Left lung (tissue), 10 donors: ENCODE results near the gene FKBP3. TPM values are rescaled to one million over a fixed set of nuclear protein-coding genes. Genes with fewer than 3 reads are reported as not detected.

Source experiments
- ATAC-seq: fragments of 200-7000 bp; cut with Tn5 transposase; one replicate; pipeline ENCODE4 v1.9.1; 2020; ENCODE audit warnings: moderate library complexity
- DNase-seq, 4 donors: peaks; one replicate each; pipeline ENCODE4 v3.0.0-alpha.2; 2013 to 2020
- H3K27ac ChIP-seq, 2 donors: fragments of 200-600 bp; sonication (generic) in 1 of 2; one replicate each; pipeline versions ENCODE4 v1.5.0 to v1.8.0; 2020 to 2021
- H3K27me3 ChIP-seq, 2 donors: fragments of 200-600 bp; sonication (generic) in 1 of 2; one replicate each; pipeline versions ENCODE4 v1.5.0 to v1.8.0; 2020 to 2021
- H3K36me3 ChIP-seq, 2 donors: fragments of 200-600 bp; sonication (generic) in 1 of 2; one replicate each; pipeline versions ENCODE4 v1.5.0 to v1.8.0; 2020 to 2021
- H3K4me1 ChIP-seq, 2 donors: fragments of 200-600 bp; one replicate each; pipeline ENCODE4 v1.8.0; 2021
- H3K4me3 ChIP-seq, 2 donors: fragments of 200-600 bp; sonication (generic) in 1 of 2; one replicate each; pipeline versions ENCODE4 v1.5.0 to v1.8.0; 2020 to 2021; ENCODE audit warnings: mild to moderate bottlenecking in 1 of 2
- H3K9me3 ChIP-seq, 2 donors: fragments of 200-600 bp; sonication (generic) in 1 of 2; one replicate each; pipeline versions ENCODE4 v1.5.0 to v1.8.0; 2020 to 2021
- CTCF ChIP-seq, 2 donors: fragments of 200-600 bp; sonication (generic) in 1 of 2; IDR thresholded peaks; one replicate each; pipeline versions ENCODE4 v1.5.0 to v1.8.0; 2021; ENCODE audit warnings: antibody characterized with exemption in 2 of 2
- intact Hi-C, 2 donors: fragments of 100-400 bp; cut with DNase I; formaldehyde crosslinking; loops; one replicate each; pipeline versions ENCODE4 v1.11.2 to v1.14.2; 2022
- polyA plus RNA-seq, 6 donors: library from polyadenylated mRNA; unstranded; fragments of 120-200 nt; gene quantifications; one replicate each; pipeline ENCODE4 v1.2.1, GENCODE V29; 2013; ENCODE audit not compliant: insufficient read length in 6 of 6
- total RNA-seq, 2 donors: library from RNA; stranded (reverse); fragmentation: NEBNext Ultra II Directional; extraction: Animal tissue kit (Norgen Biotek cat#: 25700); gene quantifications; one replicate each; pipeline ENCODE4 v1.2.1, GENCODE V29; 2021
- donor health status: DM: no; HTN: yes; CAD: no.
- donor health status: DM: no; HTN: no; CAD: no.

FKBP3 gene
- total and polyA plus RNA-seq, 8 donors: 37.1 to 114 (median 103) TPM

DNA sequence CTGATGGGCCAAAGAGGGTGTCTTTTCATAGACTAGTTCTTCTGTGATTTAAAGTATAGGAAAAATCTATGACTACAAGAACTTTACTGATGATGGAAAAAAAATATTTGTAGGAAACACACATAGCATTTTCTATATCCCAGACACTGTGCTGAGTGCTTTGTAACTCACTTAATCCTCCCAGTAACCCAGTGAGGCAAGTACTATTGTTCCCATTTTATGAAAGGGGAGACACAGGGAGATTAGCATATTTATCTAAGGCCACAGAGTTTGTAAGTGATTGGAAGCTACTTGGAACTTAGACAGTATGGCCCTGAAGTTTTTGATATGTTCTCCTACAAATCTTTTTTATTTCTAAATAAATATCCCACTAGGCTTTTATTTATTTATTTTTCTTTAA lies 30.5 kb downstream of the FKBP3 start:
- no peak for TF ChIP-seq CTCF (IDR thresholded peaks at IDR 0.05)
- ATAC-seq (no peak), DNase-seq (no peak)
- no peaks in the 10 kb centered on the region for H3K9me3 ChIP-seq
- H3K27ac ChIP-seq: no peak overlapping the region
- H3K4me1 ChIP-seq: no peaks in the 10 kb centered on the region
- H3K4me3 ChIP-seq: no peak overlapping the region
- peaks cover 0 to 74% of the 10 kb centered on the region in 2 donors for H3K36me3 ChIP-seq
- intact Hi-C loops: no loop called here
- H3K27me3 ChIP-seq: no peaks in the 10 kb centered on the region

DNA sequence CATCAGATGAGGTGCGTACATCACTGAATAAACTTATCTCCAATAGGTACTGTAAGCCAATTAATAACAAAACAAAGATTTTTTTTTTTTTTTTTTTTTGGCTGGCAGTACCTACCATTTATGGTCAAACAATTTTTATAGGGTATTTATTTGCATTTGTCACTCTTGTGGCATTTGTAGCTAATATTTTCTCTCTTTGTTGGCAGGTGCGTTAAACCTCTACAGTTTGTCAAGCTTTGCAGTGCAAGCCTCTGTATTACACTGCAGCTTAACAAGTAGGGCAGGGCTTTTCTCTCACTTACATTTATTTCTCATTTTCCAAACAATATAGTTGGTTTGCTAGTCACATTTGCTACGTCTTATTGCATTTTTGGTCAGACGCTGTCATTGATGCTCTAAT lies 38.1 kb downstream of the FKBP3 start:
- DNase-seq (no peak), ATAC-seq (no peak)
- intact Hi-C loops: no loop called here
- peaks cover 0 to 62% of the 10 kb centered on the region in 2 donors for H3K36me3 ChIP-seq
- no peak overlapping the region for H3K27ac ChIP-seq
- H3K9me3 ChIP-seq: no peaks in the 10 kb centered on the region
- no peaks in the 10 kb centered on the region for H3K4me1 ChIP-seq
- no peak for TF ChIP-seq CTCF (IDR thresholded peaks at IDR 0.05)
- no peak overlapping the region for H3K4me3 ChIP-seq
- no peaks in the 10 kb centered on the region for H3K27me3 ChIP-seq

DNA sequence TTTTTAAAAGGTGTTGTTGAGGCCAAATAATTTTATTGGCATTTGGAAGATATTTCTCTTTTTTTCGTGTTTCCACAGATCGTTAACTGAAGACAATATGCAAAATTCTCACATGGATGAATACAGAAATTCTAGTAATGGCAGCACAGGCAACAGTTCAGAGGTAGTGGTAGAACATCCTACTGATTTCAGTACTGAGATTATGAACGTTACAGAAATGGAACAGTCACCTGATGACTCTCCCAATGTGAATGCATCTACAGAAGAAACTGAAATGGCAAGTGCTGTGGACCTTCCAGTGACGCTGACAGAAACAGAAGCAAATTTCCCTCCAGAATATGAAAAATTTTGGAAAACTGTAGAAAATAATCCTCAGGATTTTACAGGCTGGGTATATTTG lies 39.1 kb downstream of the FKBP3 start:
- intact Hi-C loops: no loop called here
- no peak for TF ChIP-seq CTCF (IDR thresholded peaks at IDR 0.05)
- DNase-seq (no peak), ATAC-seq (no peak)
- Histone ChIP-seq H3K9me3 (no peaks in the 10 kb centered on the region), H3K27ac (no peak overlapping the region), H3K4me3 (no peak overlapping the region), H3K36me3 (peaks cover 0 to 51% of the 10 kb centered on the region in 2 donors), H3K27me3 (no peaks in the 10 kb centered on the region), H3K4me1 (peaks cover 0 to 9% of the 10 kb centered on the region in 2 donors)

GRCh38 chr14:45094275-45094674 lies 40.0 kb downstream of the FKBP3 start:
- no peak overlapping the region for H3K4me3 ChIP-seq
- H3K4me1 ChIP-seq: peaks cover 0 to 11% of the 10 kb centered on the region in 2 donors
- H3K27me3 ChIP-seq: no peaks in the 10 kb centered on the region
- no peak for TF ChIP-seq CTCF (IDR thresholded peaks at IDR 0.05)
- no peak overlapping the region for H3K27ac ChIP-seq
- intact Hi-C loops: no loop called here
- ATAC-seq (no peak), DNase-seq (no peak)
- peaks cover 0 to 42% of the 10 kb centered on the region in 2 donors for H3K36me3 ChIP-seq
- no peaks in the 10 kb centered on the region for H3K9me3 ChIP-seq

DNA sequence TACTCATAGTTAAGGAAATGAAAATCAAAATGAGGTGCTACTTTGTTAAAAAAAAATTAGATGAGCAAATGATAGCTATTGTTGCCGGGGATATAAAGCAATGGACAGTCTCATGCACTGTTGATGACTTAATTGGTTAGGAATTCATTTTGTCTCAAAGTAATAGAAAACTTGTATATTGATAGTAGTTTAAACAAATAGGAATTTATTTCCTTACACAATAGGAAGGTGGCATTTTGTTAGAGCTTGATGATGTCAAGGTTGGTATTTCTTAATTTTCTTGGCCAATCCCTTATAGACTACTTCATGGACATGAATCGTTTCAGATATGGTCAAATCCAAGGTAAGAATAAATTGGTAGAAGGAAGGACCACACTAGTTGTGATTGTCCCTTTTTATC lies 42.6 kb downstream of the FKBP3 start:
- ATAC-seq (no peak), DNase-seq (no peak)
- H3K9me3 ChIP-seq: no peaks in the 10 kb centered on the region
- peaks cover 3 to 24% of the 10 kb centered on the region in 2 donors for H3K4me1 ChIP-seq
- H3K27ac ChIP-seq: no peak overlapping the region
- no peak for TF ChIP-seq CTCF (IDR thresholded peaks at IDR 0.05)
- H3K27me3 ChIP-seq: no peaks in the 10 kb centered on the region
- intact Hi-C loops: no loop called here
- H3K36me3 ChIP-seq: peaks cover 0 to 17% of the 10 kb centered on the region in 2 donors
- no peak overlapping the region for H3K4me3 ChIP-seq
